OCI-LY7 (cell line): ENCODE results near the gene GTF2A2. TPM values are rescaled to one million over a fixed set of nuclear protein-coding genes. Genes with fewer than 3 reads are reported as not detected.

ENCODE experiments used
- BruUV-seq: library from RNA; stranded (reverse); fragments of 400-500 nt; replicated peaks from 2 replicates; lab custom pipeline; 2021; lab: Mats Ljungman, UMichigan
- CTCF ChIA-PET: fragments of 300-600 bp; sonication (Branson Sonifier 250); formaldehyde crosslinking; loops from one replicate; lab custom pipeline; 2022; ENCODE audit warnings: antibody characterized with exemption; ENCODE audit not compliant: unreplicated experiment; lab: Charles Lee
- POLR2A ChIA-PET: fragments of 300-600 bp; sonication (Branson Sonifier 250); formaldehyde crosslinking; loops from one replicate; lab custom pipeline; 2022; ENCODE audit warnings: antibody characterized with exemption; lab: Charles Lee
- DNase-seq: peaks from one replicate; pipeline ENCODE4 v3.0.0-alpha.2; 2015; ENCODE audit warnings: low spot score
- H2AFZ ChIP-seq: fragments of 200-600 bp; sonication (generic), shearing (Covaris generic); 2 replicates; pipeline ENCODE4 v1.6.1; 2014; ENCODE audit warnings: mild to moderate bottlenecking, antibody characterized with exemption, low read length, moderate library complexity
- H3K27ac ChIP-seq: fragments of 200-600 bp; sonication (generic); 2 replicates; pipeline ENCODE4 v1.5.1; 2014; ENCODE audit warnings: mixed run types, low read depth, mild to moderate bottlenecking, moderate library complexity, low read length, inconsistent platforms; ENCODE audit not compliant: poor library complexity, severe bottlenecking
- H3K36me3 ChIP-seq: fragments of 200-600 bp; sonication (generic); 2 replicates; pipeline ENCODE4 v1.6.1; 2014; ENCODE audit warnings: mild to moderate bottlenecking, antibody characterized with exemption, low read length, moderate library complexity, mixed read lengths; ENCODE audit not compliant: insufficient read depth
- H3K4me1 ChIP-seq: fragments of 200-600 bp; sonication (generic); 2 replicates; pipeline ENCODE4 v1.5.1; 2014; ENCODE audit warnings: mild to moderate bottlenecking, low read length; ENCODE audit not compliant: insufficient read depth, poor library complexity, severe bottlenecking
- H3K4me2 ChIP-seq: fragments of 200-600 bp; sonication (generic); 2 replicates; pipeline ENCODE4 v1.6.1; 2014; ENCODE audit warnings: mild to moderate bottlenecking, low read length
- H3K4me3 ChIP-seq: fragments of 200-600 bp; sonication (generic); 2 replicates; pipeline ENCODE4 v1.5.1; 2014; ENCODE audit warnings: mild to moderate bottlenecking, low read depth, low read length; ENCODE audit not compliant: poor library complexity, severe bottlenecking
- H3K79me2 ChIP-seq: fragments of 200-600 bp; sonication (generic); 2 replicates; pipeline ENCODE4 v1.6.1; 2016; ENCODE audit warnings: low read depth, mild to moderate bottlenecking, low read length, moderate library complexity, mixed read lengths; ENCODE audit not compliant: insufficient read depth
- H3K9me2 ChIP-seq: fragments of 200-600 bp; sonication (generic); 2 replicates; pipeline ENCODE4 v1.6.1; 2016; ENCODE audit warnings: mild to moderate bottlenecking, low read length, mixed read lengths; ENCODE audit not compliant: insufficient read depth
- H3K9me3 ChIP-seq: fragments of 200-600 bp; sonication (generic); 2 replicates; pipeline ENCODE4 v1.6.1; 2014; ENCODE audit warnings: mild to moderate bottlenecking, mixed run types, low read length, mixed read lengths
- H4K20me1 ChIP-seq: fragments of 200-600 bp; sonication (generic); 2 replicates; pipeline ENCODE4 v1.6.1; 2014; ENCODE audit warnings: mild to moderate bottlenecking, antibody characterized with exemption, low read length, moderate library complexity, mixed read lengths; ENCODE audit not compliant: insufficient read depth
- CTCF ChIP-seq: fragments of 200-600 bp; sonication (generic); conservative IDR thresholded peaks from 2 replicates; pipeline ENCODE4 v1.5.1; 2014; ENCODE audit warnings: mild to moderate bottlenecking, antibody characterized with exemption, low read length, moderate library complexity, mixed read lengths
- EZH2phosphoT487 ChIP-seq: fragments of 200-600 bp; sonication (generic); IDR thresholded peaks from 2 replicates; pipeline ENCODE4 v1.6.1; 2018; ENCODE audit warnings: low read depth, borderline replicate concordance, mild to moderate bottlenecking, mixed run types, antibody characterized with exemption, low read length, moderate library complexity, mixed read lengths
- intact Hi-C: fragments of 100-400 bp; cut with micrococcal nuclease; formaldehyde crosslinking; loops from one replicate; pipeline ENCODE4 v1.10.0; 2022; ENCODE audit not compliant: unreplicated experiment
- total RNA-seq, 2 experiments: library from RNA; depleted of rRNA in 1 of 2; stranded (reverse); fragments of >200 nt in 1 of 2; shearing (Covaris generic) in 1 of 2; gene quantifications; 2 replicates each; pipeline ENCODE4 v1.2.3, GENCODE V29; 2014 to 2022

Gene GTF2A2
- total RNA-seq, 2 experiments from 2014 or later = 69.3 to 139 TPM

- Histone ChIP-seq H3K4me3 (no peak overlapping the region), H3K9me2 (no peaks in the 10 kb centered on the region), H3K36me3 (no peaks in the 10 kb centered on the region), H4K20me1 (no peaks in the 10 kb centered on the region), H3K9me3 (no peaks in the 10 kb centered on the region), H3K27ac (no peak overlapping the region), H3K79me2 (no peaks in the 10 kb centered on the region), H3K4me1 (no peaks in the 10 kb centered on the region), H2AFZ (0 out of 2 replicates have a peak overlapping the region, but pooled peaks have one; percentile 31), H3K4me2 (no peak overlapping the region)
- intact Hi-C loops = no loop called here
- ChIA-PET POLR2A (no interaction called here), CTCF (no interaction called here)
- TF ChIP-seq EZH2phosphoT487 = no peak
- TF ChIP-seq CTCF = no peak
- BruUV-seq = no TSS peak
- no peak for DNase-seq
Measured at GRCh38 chr15:59594991-59595390, 62.3 kb downstream of the GTF2A2 start.

GRCh38 chr15:59594493-59594942 is 62.8 kb downstream of the GTF2A2 start:
- BruUV-seq = no TSS peak
- H3K9me2 ChIP-seq = no peaks in the 10 kb centered on the region
- ChIA-PET POLR2A (interaction anchor here (0.6 kb wide), 1 partner anchor 577 kb away, joined by 6 read pairs; no protein-coding TSS in a partner anchor), CTCF (no interaction called here)
- H3K79me2 ChIP-seq = no peaks in the 10 kb centered on the region
- intact Hi-C loops = no loop called here
- TF ChIP-seq EZH2phosphoT487 (no peak), CTCF (no peak)
- no peaks in the 10 kb centered on the region for H3K9me3 ChIP-seq
- H2AFZ ChIP-seq = peak overlapping the region; percentile 31; the same call in 1 of the 2 replicates
- H3K4me1 ChIP-seq = no peaks in the 10 kb centered on the region
- H3K4me2 ChIP-seq = no peak overlapping the region
- H3K27ac ChIP-seq = no peak overlapping the region
- H3K4me3 ChIP-seq = no peak overlapping the region
- H3K36me3 ChIP-seq = no peaks in the 10 kb centered on the region
- no peaks in the 10 kb centered on the region for H4K20me1 ChIP-seq
- DNase-seq = no peak

GRCh38 chr15:59591356-59591755 is 66.0 kb downstream of the GTF2A2 start:
- intact Hi-C loops = no loop called here
- no peak for DNase-seq
- no peaks in the 10 kb centered on the region for H3K79me2 ChIP-seq
- no TSS peak for BruUV-seq
- peak overlapping the region; percentile 5; the same call in 1 of the 2 replicates for H2AFZ ChIP-seq
- no peaks in the 10 kb centered on the region for H3K4me1 ChIP-seq
- TF ChIP-seq CTCF = no peak
- no peak for TF ChIP-seq EZH2phosphoT487
- no peaks in the 10 kb centered on the region for H3K9me2 ChIP-seq
- no peaks in the 10 kb centered on the region for H3K9me3 ChIP-seq
- ChIA-PET CTCF (no interaction called here), POLR2A (interaction anchor here (0.6 to 0.7 kb wide), 3 partner anchors 19 to 603 kb away, joined by 4 to 5 read pairs (median 4); no protein-coding TSS in a partner anchor)
- H3K4me3 ChIP-seq = no peak overlapping the region
- H3K36me3 ChIP-seq = no peaks in the 10 kb centered on the region
- H3K4me2 ChIP-seq = no peak overlapping the region
- no peaks in the 10 kb centered on the region for H4K20me1 ChIP-seq
- no peak overlapping the region for H3K27ac ChIP-seq
